Endodermal cell (in vitro differentiated cells): ENCODE results near the gene PTPRT. TPM values are rescaled to one million over a fixed set of nuclear protein-coding genes. Genes with fewer than 3 reads are reported as not detected.
A peak's percentile ranks its signal among the peaks of the same experiment; 100 is the strongest.

ENCODE experiments used
- DNase-seq: peaks from one replicate; pipeline ENCODE4 v3.0.0-alpha.2; 2017
- H3K27ac ChIP-seq: 2 replicates; pipeline ENCODE4 v1.5.1; 2013; ENCODE audit warnings: mild to moderate bottlenecking, low read depth, low read length, moderate library complexity
- H3K27me3 ChIP-seq: 2 replicates; pipeline ENCODE4 v1.6.1; 2013; ENCODE audit warnings: mild to moderate bottlenecking, low read length, moderate library complexity; ENCODE audit not compliant: insufficient read depth, control insufficient read depth, poor library complexity, severe bottlenecking
- H3K36me3 ChIP-seq: 2 replicates; pipeline ENCODE4 v1.7.0; 2013; ENCODE audit warnings: mild to moderate bottlenecking, low read length, moderate library complexity; ENCODE audit not compliant: control insufficient read depth, insufficient read depth
- H3K4me1 ChIP-seq: one replicate; pipeline ENCODE4 v1.7.0; 2013; ENCODE audit warnings: low read length; ENCODE audit not compliant: control insufficient read depth, insufficient read depth
- H3K4me3 ChIP-seq: 2 replicates; pipeline ENCODE4 v1.5.1; 2013; ENCODE audit warnings: mild to moderate bottlenecking, low read length, moderate library complexity
- H3K9ac ChIP-seq: 2 replicates; pipeline ENCODE4 v1.6.1; 2013; ENCODE audit warnings: mild to moderate bottlenecking, low read length, moderate library complexity; ENCODE audit not compliant: poor library complexity, severe bottlenecking; ENCODE audit errors: extremely low read depth
- H3K9me3 ChIP-seq: 2 replicates; pipeline ENCODE4 v1.6.1; 2013; ENCODE audit warnings: mild to moderate bottlenecking, low read length, moderate library complexity; ENCODE audit not compliant: control insufficient read depth
- H3K27ac Mint-ChIP-seq: 2 replicates; pipeline ENCODE4 v1.8.0; 2020; ENCODE audit warnings: mixed read lengths
- H3K27me3 Mint-ChIP-seq: 2 replicates; pipeline ENCODE4 v1.8.0; 2021; ENCODE audit warnings: mild to moderate bottlenecking, mixed read lengths; ENCODE audit not compliant: insufficient read depth
- H3K36me3 Mint-ChIP-seq: 2 replicates; pipeline ENCODE4 v1.8.0; 2020; ENCODE audit warnings: low read depth, mixed read lengths
- H3K4me1 Mint-ChIP-seq: 2 replicates; pipeline ENCODE4 v1.8.0; 2020; ENCODE audit warnings: mixed read lengths
- H3K4me3 Mint-ChIP-seq: 2 replicates; pipeline ENCODE4 v1.8.0; 2020; ENCODE audit warnings: mild to moderate bottlenecking, moderate library complexity, mixed read lengths
- H3K9me3 Mint-ChIP-seq: 2 replicates; pipeline ENCODE4 v1.8.0; 2020; ENCODE audit warnings: mild to moderate bottlenecking, mixed read lengths
- WGBS, 2 experiments: methylation state at CpG; one replicate each; pipeline versions ENCODE4 v1.1.5 to v1.1.7; 2013; ENCODE audit warnings: missing lambda C conversion rate in 2 of 2, mixed read lengths in 1 of 2; ENCODE audit not compliant: insufficient coverage in 1 of 2, insufficient read length in 1 of 2; 5-methylcytosine and 5-hydroxymethylcytosine counted together
- total RNA-seq, 2 donors: library from RNA; stranded (reverse); fragmentation: NEBNext Ultra II Directional in 1 of 2; extraction: Animal tissue kit (Norgen Biotek cat#: 25700) in 1 of 2; gene quantifications; 2 replicates in 1 of 2; 3 replicates in 1 of 2; pipeline ENCODE4 v1.2.1, GENCODE V29; 2021
- TF ChIP-seq, protein P1 (sequence below): fragments of 200-600 bp; sonication (generic); conservative IDR thresholded peaks from 2 replicates; pipeline ENCODE4 v1.5.0; 2021; ENCODE audit warnings: antibody characterized with exemption, mild to moderate bottlenecking

The PTPRT gene
- total RNA-seq, 2 donors from 2014 or later, result 2.3 to 2.7 TPM

- Mint-ChIP-seq H3K27me3 (peaks cover 63% of the 10 kb centered on the region), H3K4me1 (peaks cover 7% of the 10 kb centered on the region), H3K9me3 (no peaks in the 10 kb centered on the region), H3K36me3 (no peaks in the 10 kb centered on the region), H3K27ac (no peak overlapping the region), H3K4me3 (no peak overlapping the region)
- 83 to 86% methylated on average over 1 to 3 of the region's 3 CpGs for WGBS, 2 experiments
- DNase-seq, result no peak
- no peak overlapping the region for H3K27ac ChIP-seq
- H3K4me1 ChIP-seq, result no peaks in the 10 kb centered on the region
- TF ChIP-seq, protein P1, sequence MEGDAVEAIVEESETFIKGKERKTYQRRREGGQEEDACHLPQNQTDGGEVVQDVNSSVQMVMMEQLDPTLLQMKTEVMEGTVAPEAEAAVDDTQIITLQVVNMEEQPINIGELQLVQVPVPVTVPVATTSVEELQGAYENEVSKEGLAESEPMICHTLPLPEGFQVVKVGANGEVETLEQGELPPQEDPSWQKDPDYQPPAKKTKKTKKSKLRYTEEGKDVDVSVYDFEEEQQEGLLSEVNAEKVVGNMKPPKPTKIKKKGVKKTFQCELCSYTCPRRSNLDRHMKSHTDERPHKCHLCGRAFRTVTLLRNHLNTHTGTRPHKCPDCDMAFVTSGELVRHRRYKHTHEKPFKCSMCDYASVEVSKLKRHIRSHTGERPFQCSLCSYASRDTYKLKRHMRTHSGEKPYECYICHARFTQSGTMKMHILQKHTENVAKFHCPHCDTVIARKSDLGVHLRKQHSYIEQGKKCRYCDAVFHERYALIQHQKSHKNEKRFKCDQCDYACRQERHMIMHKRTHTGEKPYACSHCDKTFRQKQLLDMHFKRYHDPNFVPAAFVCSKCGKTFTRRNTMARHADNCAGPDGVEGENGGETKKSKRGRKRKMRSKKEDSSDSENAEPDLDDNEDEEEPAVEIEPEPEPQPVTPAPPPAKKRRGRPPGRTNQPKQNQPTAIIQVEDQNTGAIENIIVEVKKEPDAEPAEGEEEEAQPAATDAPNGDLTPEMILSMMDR, result no peak
- no peaks in the 10 kb centered on the region for H3K9me3 ChIP-seq
- peaks cover 44% of the 10 kb centered on the region for H3K27me3 ChIP-seq
- no peak overlapping the region for H3K9ac ChIP-seq
- no peaks in the 10 kb centered on the region for H3K36me3 ChIP-seq
- H3K4me3 ChIP-seq, result no peak overlapping the region
Observed at GRCh38 chr20:43193443-43193842, 3.7 kb upstream of the PTPRT start.

DNA sequence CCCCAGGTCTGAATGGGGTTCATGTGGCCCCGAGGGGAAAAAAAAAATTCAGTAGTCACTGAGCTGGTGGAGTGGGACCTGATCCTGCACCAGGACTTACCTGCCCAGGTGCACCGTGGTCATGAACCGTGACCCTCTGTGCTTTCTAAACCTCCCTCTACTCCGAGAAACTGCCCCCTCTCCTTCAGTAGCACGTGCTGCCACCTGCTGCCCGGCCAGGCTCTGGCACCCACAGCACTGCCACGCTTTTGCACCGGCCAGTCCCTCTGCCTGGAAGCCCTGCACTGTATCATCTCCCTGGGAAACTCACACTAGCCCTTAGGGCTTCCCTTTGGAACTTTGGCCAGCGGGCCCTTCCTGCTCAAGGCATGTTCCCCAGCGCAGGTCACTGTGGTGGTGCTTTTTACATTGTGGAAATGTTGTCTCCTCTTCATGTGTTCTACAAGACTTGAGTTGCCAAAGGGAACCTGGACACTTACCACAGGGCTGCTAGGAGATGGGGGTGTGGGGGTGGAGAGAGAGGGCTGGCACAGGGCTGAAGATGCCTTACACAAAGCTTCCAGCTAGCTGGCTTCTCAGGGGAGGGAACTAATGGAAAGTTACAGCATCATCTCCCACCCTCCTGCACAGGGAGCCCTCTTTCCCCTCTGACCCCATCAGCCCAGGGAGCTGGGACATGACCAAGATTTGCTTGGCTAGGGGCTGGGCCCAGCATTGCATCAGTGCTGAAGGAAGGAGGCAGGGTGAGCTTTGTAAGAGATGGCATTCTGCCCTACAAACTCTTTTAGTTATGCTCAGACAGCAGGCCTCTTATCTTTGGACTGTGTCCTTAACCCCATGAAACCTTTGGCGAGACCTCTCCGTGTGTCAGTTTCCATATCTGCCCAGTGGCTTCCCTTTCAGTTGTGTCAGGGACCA is 2.5 kb upstream of the PTPRT start:
- TF ChIP-seq, protein P1, result peak; percentile 89
- no peaks in the 10 kb centered on the region for H3K9me3 Mint-ChIP-seq
- Histone ChIP-seq H3K9me3 (no peaks in the 10 kb centered on the region), H3K4me3 (no peak overlapping the region), H3K4me1 (peaks cover 3% of the 10 kb centered on the region), H3K27me3 (peaks cover 56% of the 10 kb centered on the region), H3K9ac (no peak overlapping the region), H3K36me3 (no peaks in the 10 kb centered on the region), H3K27ac (no peak overlapping the region)
- peaks cover 67% of the 10 kb centered on the region for H3K27me3 Mint-ChIP-seq
- H3K27ac Mint-ChIP-seq, result no peak overlapping the region
- peaks cover 12% of the 10 kb centered on the region for H3K4me1 Mint-ChIP-seq
- H3K4me3 Mint-ChIP-seq, result no peak overlapping the region
- peak; percentile 91 for DNase-seq
- no peaks in the 10 kb centered on the region for H3K36me3 Mint-ChIP-seq
- WGBS, 2 experiments, result 42 to 56% methylated on average over 8 to 12 of the region's 12 CpGs

DNA sequence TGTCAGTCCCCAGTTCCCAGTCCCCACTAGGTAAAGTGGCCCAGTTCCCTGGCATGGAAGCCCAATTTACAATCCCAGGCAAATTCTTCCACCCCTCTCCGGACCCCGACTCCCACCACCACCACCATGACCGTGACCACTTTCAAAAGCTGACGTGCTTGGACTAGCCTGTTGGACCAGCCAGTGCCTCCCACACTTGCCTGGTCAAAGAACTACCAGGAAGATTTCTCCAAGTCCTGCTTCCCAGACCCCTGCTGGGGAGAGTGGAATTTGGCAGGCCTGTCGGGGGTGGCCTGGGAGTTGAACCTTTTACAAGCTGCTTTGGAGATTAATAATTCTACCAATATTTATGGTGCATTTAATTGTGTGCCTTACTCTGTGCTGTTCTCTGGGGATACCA is 1.4 kb upstream of the PTPRT start:
- H3K4me1 Mint-ChIP-seq, result peaks cover 12% of the 10 kb centered on the region
- WGBS, 2 experiments, result 20 to 76% methylated on average over 1 to 5 of the region's 5 CpGs
- H3K27ac Mint-ChIP-seq, result no peak overlapping the region
- no peaks in the 10 kb centered on the region for H3K36me3 Mint-ChIP-seq
- H3K36me3 ChIP-seq, result no peaks in the 10 kb centered on the region
- peak; percentile 69 for DNase-seq
- no peak overlapping the region for H3K4me3 ChIP-seq
- H3K9me3 Mint-ChIP-seq, result no peaks in the 10 kb centered on the region
- H3K27ac ChIP-seq, result no peak overlapping the region
- peak overlapping the region; percentile 63 for H3K4me3 Mint-ChIP-seq
- TF ChIP-seq, protein P1, result no peak
- no peak overlapping the region for H3K9ac ChIP-seq
- peaks cover 66% of the 10 kb centered on the region for H3K27me3 ChIP-seq
- H3K27me3 Mint-ChIP-seq, result peaks cover 67% of the 10 kb centered on the region
- no peaks in the 10 kb centered on the region for H3K9me3 ChIP-seq
- peaks cover 3% of the 10 kb centered on the region for H3K4me1 ChIP-seq
